AG08396 (cell line): ENCODE data around the gene CFAP20DC.
"Not testable (repeated sequence)": the region's sequence is repeated elsewhere in the genome, so short reads cannot be mapped to it uniquely, and the experiment has no call there.

ENCODE experiments used
- DNase-seq: peaks from one replicate; pipeline ENCODE4 v3.0.0; 2012; ENCODE audit warnings: low spot score, mixed read lengths

The CFAP20DC gene

GRCh38 chr3:59049671-59050331, at the start of gene CFAP20DC:
Gene CFAP20DC (minus strand): TSS chr3:59050025. CDS start chr3:59049631, 394 bp downstream.
- peak; percentile 95 for DNase-seq

- not testable (repeated sequence) for DNase-seq
Measured at GRCh38 chr3:59098516-59098915, 48.7 kb upstream of the CFAP20DC start.

- no peak for DNase-seq
Measured at GRCh38 chr3:59094446-59094845, 44.6 kb upstream of the CFAP20DC start.

- DNase-seq, result no peak
Measured at GRCh38 chr3:59093521-59093920, 43.7 kb upstream of the CFAP20DC start.

GRCh38 chr3:59088761-59089160, 38.9 kb upstream of the CFAP20DC start:
- DNase-seq, result no peak

- DNase-seq, result no peak
Measured at GRCh38 chr3:59085976-59086375, 36.2 kb upstream of the CFAP20DC start.

- DNase-seq, result no peak
Measured at GRCh38 chr3:59084583-59084982, 34.8 kb upstream of the CFAP20DC start.

- DNase-seq, result no peak
Measured at GRCh38 chr3:59082106-59082505, 32.3 kb upstream of the CFAP20DC start.

GRCh38 chr3:59081071-59081470, 31.2 kb upstream of the CFAP20DC start:
- no peak for DNase-seq

- DNase-seq, result no peak
Measured at GRCh38 chr3:59079962-59080361, 30.1 kb upstream of the CFAP20DC start.

- DNase-seq, result no peak
Measured at GRCh38 chr3:59074764-59075163, 24.9 kb upstream of the CFAP20DC start.

- DNase-seq, result no peak
Measured at GRCh38 chr3:59072681-59073080, 22.9 kb upstream of the CFAP20DC start.

GRCh38 chr3:59069838-59070237, 20.0 kb upstream of the CFAP20DC start:
- DNase-seq, result no peak

- DNase-seq, result no peak
Measured at GRCh38 chr3:59065240-59065639, 15.4 kb upstream of the CFAP20DC start.

GRCh38 chr3:59064728-59065127, 14.9 kb upstream of the CFAP20DC start:
- no peak for DNase-seq

- DNase-seq, result no peak
Measured at GRCh38 chr3:59064276-59064675, 14.5 kb upstream of the CFAP20DC start.

- no peak for DNase-seq
Measured at GRCh38 chr3:59056706-59057105, 6.9 kb upstream of the CFAP20DC start.

- peak; percentile 25 for DNase-seq
Measured at GRCh38 chr3:59052803-59053411, 3.1 kb upstream of the CFAP20DC start.

GRCh38 chr3:59050811-59051414, 1.1 kb upstream of the CFAP20DC start:
- DNase-seq, result not testable (repeated sequence)

GRCh38 chr3:59046839-59047238, 3.0 kb downstream of the CFAP20DC start:
- no peak for DNase-seq

GRCh38 chr3:59043391-59043790, 6.4 kb downstream of the CFAP20DC start:
- no peak for DNase-seq

GRCh38 chr3:59040902-59041301, 8.9 kb downstream of the CFAP20DC start:
- DNase-seq, result no peak

- DNase-seq, result no peak
Measured at GRCh38 chr3:59027607-59028006, 22.2 kb downstream of the CFAP20DC start.
